DOHH2 (cell line): ENCODE measurements around the gene DOK6.

Experiments
- CTCF ChIP-seq: fragments of 200-600 bp; sonication (generic); IDR thresholded peaks from one replicate; pipeline ENCODE4 v1.5.1; 2014; ENCODE audit warnings: antibody characterized with exemption, mild to moderate bottlenecking, low read depth, low read length; ENCODE audit not compliant: poor library complexity, severe bottlenecking
- EZH2phosphoT487 ChIP-seq: fragments of 200-600 bp; sonication (generic); IDR thresholded peaks from 2 replicates; pipeline ENCODE4 v1.6.1; 2017; ENCODE audit warnings: borderline replicate concordance, mild to moderate bottlenecking, antibody characterized with exemption, low read length, moderate library complexity, mixed read lengths

- TF ChIP-seq CTCF (no peak), EZH2phosphoT487 (no peak)
These were observed 127.7 kb downstream of the DOK6 start for GRCh38 chr18:69528435-69528834.
